HS-27A (cell line): ENCODE results near the gene IL18BP.

Experiments
- DNase-seq: peaks from one replicate; pipeline ENCODE4 v3.0.0-alpha.2; 2012; ENCODE audit warnings: low read depth, missing footprints

Gene IL18BP

GRCh38 chr11:72045849-72046248, 47.1 kb downstream of the IL18BP start:
- DNase-seq: no peak

- no peak for DNase-seq
These were observed 50.2 kb downstream of the IL18BP start for GRCh38 chr11:72048766-72049460.
